ENCODE measurements around the gene TNS2.

DNA sequence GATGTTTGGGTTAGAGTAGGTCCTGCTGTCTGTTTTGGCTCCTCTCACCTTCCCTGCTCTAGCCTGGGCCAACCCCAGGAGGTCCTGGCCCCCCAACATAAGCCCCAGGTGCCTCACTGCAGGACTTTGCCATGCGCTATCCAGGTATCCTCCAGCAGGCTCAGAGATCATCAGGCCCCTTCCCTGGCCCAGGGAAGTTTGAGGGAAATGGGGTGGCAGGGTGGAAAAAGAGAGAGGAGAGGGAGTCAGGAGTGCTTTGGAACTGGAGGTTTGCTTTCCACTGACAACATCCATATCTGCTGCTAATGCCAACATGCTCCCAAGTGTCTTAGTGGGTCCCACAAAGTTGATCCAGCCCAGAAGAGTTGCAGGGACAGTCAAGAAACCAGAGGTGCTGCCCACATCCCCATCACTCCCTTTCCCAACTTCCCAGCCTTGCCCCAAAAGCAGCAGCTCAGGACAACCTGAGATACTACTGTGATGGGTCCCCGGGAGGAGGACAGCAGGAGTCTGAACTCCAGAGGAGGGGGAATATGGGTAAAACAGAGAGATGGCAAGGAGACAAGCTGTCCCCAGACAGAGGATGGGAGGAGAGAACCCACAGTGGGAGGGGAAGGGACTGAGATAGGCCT is 677 bp downstream of the TNS2 start:
- TF ChIP-seq, protein P1, sequence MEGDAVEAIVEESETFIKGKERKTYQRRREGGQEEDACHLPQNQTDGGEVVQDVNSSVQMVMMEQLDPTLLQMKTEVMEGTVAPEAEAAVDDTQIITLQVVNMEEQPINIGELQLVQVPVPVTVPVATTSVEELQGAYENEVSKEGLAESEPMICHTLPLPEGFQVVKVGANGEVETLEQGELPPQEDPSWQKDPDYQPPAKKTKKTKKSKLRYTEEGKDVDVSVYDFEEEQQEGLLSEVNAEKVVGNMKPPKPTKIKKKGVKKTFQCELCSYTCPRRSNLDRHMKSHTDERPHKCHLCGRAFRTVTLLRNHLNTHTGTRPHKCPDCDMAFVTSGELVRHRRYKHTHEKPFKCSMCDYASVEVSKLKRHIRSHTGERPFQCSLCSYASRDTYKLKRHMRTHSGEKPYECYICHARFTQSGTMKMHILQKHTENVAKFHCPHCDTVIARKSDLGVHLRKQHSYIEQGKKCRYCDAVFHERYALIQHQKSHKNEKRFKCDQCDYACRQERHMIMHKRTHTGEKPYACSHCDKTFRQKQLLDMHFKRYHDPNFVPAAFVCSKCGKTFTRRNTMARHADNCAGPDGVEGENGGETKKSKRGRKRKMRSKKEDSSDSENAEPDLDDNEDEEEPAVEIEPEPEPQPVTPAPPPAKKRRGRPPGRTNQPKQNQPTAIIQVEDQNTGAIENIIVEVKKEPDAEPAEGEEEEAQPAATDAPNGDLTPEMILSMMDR (IDR thresholded peaks at IDR 0.05): no peak
- TF ChIP-seq EP300 (IDR thresholded peaks at IDR 0.05) (no peak), POLR2AphosphoS5 (IDR thresholded peaks at IDR 0.05) (no peak)

All from upper lobe of left lung (tissue), 4 donors.